Measurements from ENCODE around the gene COL19A1.

GRCh38 chr6:70086806-70087205, 220.4 kb downstream of the COL19A1 start:
- TF ChIP-seq, protein P1, sequence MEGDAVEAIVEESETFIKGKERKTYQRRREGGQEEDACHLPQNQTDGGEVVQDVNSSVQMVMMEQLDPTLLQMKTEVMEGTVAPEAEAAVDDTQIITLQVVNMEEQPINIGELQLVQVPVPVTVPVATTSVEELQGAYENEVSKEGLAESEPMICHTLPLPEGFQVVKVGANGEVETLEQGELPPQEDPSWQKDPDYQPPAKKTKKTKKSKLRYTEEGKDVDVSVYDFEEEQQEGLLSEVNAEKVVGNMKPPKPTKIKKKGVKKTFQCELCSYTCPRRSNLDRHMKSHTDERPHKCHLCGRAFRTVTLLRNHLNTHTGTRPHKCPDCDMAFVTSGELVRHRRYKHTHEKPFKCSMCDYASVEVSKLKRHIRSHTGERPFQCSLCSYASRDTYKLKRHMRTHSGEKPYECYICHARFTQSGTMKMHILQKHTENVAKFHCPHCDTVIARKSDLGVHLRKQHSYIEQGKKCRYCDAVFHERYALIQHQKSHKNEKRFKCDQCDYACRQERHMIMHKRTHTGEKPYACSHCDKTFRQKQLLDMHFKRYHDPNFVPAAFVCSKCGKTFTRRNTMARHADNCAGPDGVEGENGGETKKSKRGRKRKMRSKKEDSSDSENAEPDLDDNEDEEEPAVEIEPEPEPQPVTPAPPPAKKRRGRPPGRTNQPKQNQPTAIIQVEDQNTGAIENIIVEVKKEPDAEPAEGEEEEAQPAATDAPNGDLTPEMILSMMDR (IDR thresholded peaks at IDR 0.05; ENCODE audit: low read length) = no peak
- no peak for TF ChIP-seq EZH2 (optimal IDR thresholded peaks at IDR 0.05; ENCODE audit: low read depth, low read length)

Data from MM.1S (cell line).